Osteocyte (in vitro differentiated cells): ENCODE results near the gene BBOX1. TPM values are rescaled to one million over a fixed set of nuclear protein-coding genes. Genes with fewer than 3 reads are reported as not detected.

Experiments used
- DNase-seq: peaks from one replicate; pipeline ENCODE4 v3.0.0; 2021; ENCODE audit warnings: mixed read lengths; ENCODE audit not compliant: unreplicated experiment; ENCODE audit errors: extremely low spot score
- H3K27ac Mint-ChIP-seq: one replicate; pipeline ENCODE4 v1.8.0; 2021; ENCODE audit warnings: mild to moderate bottlenecking, mixed read lengths; ENCODE audit not compliant: unreplicated experiment
- H3K27me3 Mint-ChIP-seq: one replicate; pipeline ENCODE4 v1.8.0; 2021; ENCODE audit warnings: mixed read lengths; ENCODE audit not compliant: unreplicated experiment
- H3K36me3 Mint-ChIP-seq: one replicate; pipeline ENCODE4 v1.8.0; 2021; ENCODE audit warnings: mixed read lengths; ENCODE audit not compliant: unreplicated experiment
- H3K4me1 Mint-ChIP-seq: one replicate; pipeline ENCODE4 v1.8.0; 2021; ENCODE audit warnings: mixed read lengths; ENCODE audit not compliant: unreplicated experiment
- H3K4me3 Mint-ChIP-seq: one replicate; pipeline ENCODE4 v1.8.0; 2021; ENCODE audit warnings: mild to moderate bottlenecking, moderate library complexity, mixed read lengths; ENCODE audit not compliant: unreplicated experiment
- H3K9me3 Mint-ChIP-seq: one replicate; pipeline ENCODE4 v1.8.0; 2021; ENCODE audit warnings: mixed read lengths; ENCODE audit not compliant: unreplicated experiment
- CTCF ChIP-seq: fragments of 200-600 bp; sonication (generic); IDR thresholded peaks from 2 replicates; pipeline ENCODE4 v1.5.0; 2021; ENCODE audit warnings: antibody characterized with exemption, mild to moderate bottlenecking, moderate library complexity
- total RNA-seq: library from RNA; stranded (reverse); gene quantifications from 2 replicates; pipeline ENCODE4 v1.2.1, GENCODE V29; 2021

BBOX1 gene
- total RNA-seq, 1 donor from 2014 or later: 2.6 TPM

DNA sequence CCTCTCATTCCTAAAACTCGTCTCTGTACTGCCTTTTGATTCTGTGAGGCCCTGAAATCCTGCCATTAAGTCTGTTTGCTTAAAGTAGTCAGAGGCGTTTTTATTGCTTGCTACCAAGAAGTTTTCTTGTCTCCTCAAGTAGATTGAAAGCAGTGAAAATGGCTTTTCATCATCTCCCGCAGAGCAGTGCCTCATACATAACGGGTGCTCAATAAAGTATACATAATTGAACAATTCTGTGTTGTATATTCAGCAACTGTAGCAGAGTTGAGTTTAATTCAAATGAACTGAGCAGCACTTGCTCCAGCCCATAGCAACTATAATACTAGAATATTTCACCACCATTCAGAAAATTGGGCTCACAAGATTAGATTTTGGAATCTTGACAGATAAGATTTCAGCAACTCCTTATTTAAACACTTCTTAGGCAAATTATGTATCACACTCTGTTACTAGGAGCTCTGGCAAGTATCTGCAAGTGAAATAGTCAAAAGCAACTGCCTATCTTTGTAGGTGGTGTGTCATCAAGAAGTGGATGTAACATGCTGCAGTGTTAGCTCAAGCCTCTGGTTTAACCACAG, 26.7 kb upstream of the BBOX1 start:
- DNase-seq: no peak
- Mint-ChIP-seq H3K4me3 (no peak overlapping the region), H3K36me3 (no peaks in the 10 kb centered on the region), H3K27me3 (no peaks in the 10 kb centered on the region), H3K9me3 (peaks cover 3% of the 10 kb centered on the region), H3K27ac (peak overlapping the region; percentile 43), H3K4me1 (peaks cover 23% of the 10 kb centered on the region)
- TF ChIP-seq CTCF: no peak

- H3K36me3 Mint-ChIP-seq: peaks cover 1% of the 10 kb centered on the region
- peaks cover 3% of the 10 kb centered on the region for H3K9me3 Mint-ChIP-seq
- TF ChIP-seq CTCF: no peak
- H3K27ac Mint-ChIP-seq: no peak overlapping the region
- H3K27me3 Mint-ChIP-seq: no peaks in the 10 kb centered on the region
- no peak overlapping the region for H3K4me3 Mint-ChIP-seq
- peaks cover 10% of the 10 kb centered on the region for H3K4me1 Mint-ChIP-seq
- DNase-seq: no peak
These were observed 21.6 kb upstream of the BBOX1 start for GRCh38 chr11:27018902-27019529.

DNA sequence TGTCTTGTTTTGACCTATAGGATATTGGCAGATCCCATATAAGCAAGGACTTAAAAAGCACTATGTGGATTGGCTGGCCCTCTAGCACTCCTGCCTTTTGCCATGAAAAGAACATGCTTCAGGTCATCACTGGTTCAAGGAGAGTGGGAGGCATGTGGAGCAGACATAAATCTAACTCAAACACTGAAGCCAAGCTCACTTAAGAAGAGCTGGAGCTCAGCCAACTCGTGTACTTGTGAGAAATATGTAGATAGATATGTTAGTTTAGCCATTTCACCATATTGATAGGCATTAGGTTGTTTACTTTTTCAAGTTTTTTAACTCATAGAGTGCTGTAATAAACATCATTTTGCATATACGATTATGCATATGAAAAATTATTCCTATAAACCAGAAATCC, 19.9 kb upstream of the BBOX1 start:
- Mint-ChIP-seq H3K4me1 (peaks cover 10% of the 10 kb centered on the region), H3K9me3 (peaks cover 3% of the 10 kb centered on the region), H3K4me3 (no peak overlapping the region), H3K27me3 (peaks cover 6% of the 10 kb centered on the region), H3K27ac (no peak overlapping the region), H3K36me3 (peaks cover 1% of the 10 kb centered on the region)
- no peak for DNase-seq
- TF ChIP-seq CTCF: no peak

- no peak overlapping the region for H3K4me3 Mint-ChIP-seq
- peaks cover 11% of the 10 kb centered on the region for H3K4me1 Mint-ChIP-seq
- H3K36me3 Mint-ChIP-seq: peaks cover 1% of the 10 kb centered on the region
- H3K27ac Mint-ChIP-seq: no peak overlapping the region
- DNase-seq: no peak
- TF ChIP-seq CTCF: no peak
- H3K27me3 Mint-ChIP-seq: peaks cover 9% of the 10 kb centered on the region
- H3K9me3 Mint-ChIP-seq: no peaks in the 10 kb centered on the region
These were observed 17.9 kb upstream of the BBOX1 start for GRCh38 chr11:27022659-27023251.

DNA sequence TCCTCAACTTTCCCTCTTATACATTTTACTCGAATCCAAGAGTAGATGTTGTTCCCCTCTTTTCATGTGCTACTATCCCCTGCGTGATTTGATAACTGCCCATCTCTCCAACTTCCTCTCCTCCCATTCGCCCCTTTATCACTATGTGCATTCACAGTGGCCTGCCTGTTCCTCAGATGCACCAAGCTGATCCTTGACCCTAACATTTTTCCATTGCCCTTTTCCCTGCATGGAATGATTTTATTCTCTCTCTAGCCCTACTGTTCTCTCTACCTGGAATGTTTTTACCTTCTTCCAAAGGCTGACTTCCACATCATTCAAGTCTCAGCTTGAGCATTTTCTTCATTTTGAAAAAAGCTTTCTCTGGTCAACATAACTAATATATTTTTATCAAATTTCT, 15.8 kb upstream of the BBOX1 start:
- no peak overlapping the region for H3K27ac Mint-ChIP-seq

More for the DNA sequence above, 15.8 kb upstream of the BBOX1 start:
- TF ChIP-seq CTCF: no peak
- Mint-ChIP-seq H3K4me3 (no peak overlapping the region), H3K27me3 (peaks cover 9% of the 10 kb centered on the region), H3K4me1 (peaks cover 15% of the 10 kb centered on the region), H3K9me3 (no peaks in the 10 kb centered on the region), H3K36me3 (peaks cover 1% of the 10 kb centered on the region)
- no peak for DNase-seq
